ENCODE results near the gene CIZ1.
"Not testable (repeated sequence)": the region's sequence is repeated elsewhere in the genome, so short reads cannot be mapped to it uniquely, and the experiment has no call there.

The CIZ1 gene

GRCh38 chr9:128144239-128145181, 46.9 kb downstream of the CIZ1 start:
- DNase-seq: no peak

- no peak for DNase-seq
These were observed 47.7 kb downstream of the CIZ1 start for GRCh38 chr9:128143525-128144238.

GRCh38 chr9:128142596-128142995, 48.8 kb downstream of the CIZ1 start:
- no peak for DNase-seq

- no peak for DNase-seq
These were observed 49.3 kb downstream of the CIZ1 start for GRCh38 chr9:128142061-128142460.

GRCh38 chr9:128141604-128142003, 49.8 kb downstream of the CIZ1 start:
- no peak for DNase-seq

- no peak for DNase-seq
These were observed 51.8 kb downstream of the CIZ1 start for GRCh38 chr9:128139621-128140020.

- no peak for DNase-seq
These were observed 53.4 kb downstream of the CIZ1 start for GRCh38 chr9:128138001-128138400.

GRCh38 chr9:128136816-128137793, 54.3 kb downstream of the CIZ1 start:
- DNase-seq: no peak

GRCh38 chr9:128135561-128135960, 55.8 kb downstream of the CIZ1 start:
- not testable (repeated sequence) for DNase-seq

GRCh38 chr9:128132139-128132538, 59.2 kb downstream of the CIZ1 start:
- not testable (repeated sequence) for DNase-seq

GRCh38 chr9:128131346-128131745, 60.0 kb downstream of the CIZ1 start:
- DNase-seq: not testable (repeated sequence)

GRCh38 chr9:128130651-128131050, 60.7 kb downstream of the CIZ1 start:
- not testable (repeated sequence) for DNase-seq

GRCh38 chr9:128129976-128130590, 61.3 kb downstream of the CIZ1 start:
- DNase-seq: peak; percentile 62

- DNase-seq: no peak
These were observed 62.4 kb downstream of the CIZ1 start for GRCh38 chr9:128128836-128129590.

GRCh38 chr9:128127990-128128835, 63.2 kb downstream of the CIZ1 start:
- DNase-seq: peak; percentile 92

GRCh38 chr9:128127568-128127989, 63.8 kb downstream of the CIZ1 start, which contains the start of gene PTGES2:
Gene PTGES2 (minus strand): TSS chr9:128127729. CDS start chr9:128127717, 12 bp downstream.
- peak; percentile 87 for DNase-seq

GRCh38 chr9:128125580-128126354, 65.6 kb downstream of the CIZ1 start:
- no peak for DNase-seq

- DNase-seq: peak; percentile 49
These were observed 66.3 kb downstream of the CIZ1 start for GRCh38 chr9:128124873-128125579.

- DNase-seq: no peak
These were observed 66.9 kb downstream of the CIZ1 start for GRCh38 chr9:128124451-128124850.

Measured in CD4-positive, alpha-beta T cell treated with Interleukin-21 for 1 hour (primary cell).